G401 (cell line): Measurements from ENCODE around the gene FXYD5. TPM values are rescaled to one million over a fixed set of nuclear protein-coding genes. Genes with fewer than 3 reads are reported as not detected.

Source experiments
- DNase-seq: peaks from one replicate; pipeline ENCODE4 v3.0.0-alpha.2; 2015; ENCODE audit warnings: low spot score
- in situ Hi-C: cut with HindIII; loops from 2 replicates; pipeline ENCODE4 v1.10.0; 2016; ENCODE audit warnings: low sequenced_read_pairs, mixed read lengths
- total RNA-seq: library from RNA; depleted of rRNA; stranded (reverse); fragments of >200 nt; shearing (Covaris generic); gene quantifications from 2 replicates; pipeline ENCODE4 v1.2.3, GENCODE V29; 2014

The FXYD5 gene
- total RNA-seq, 1 experiment from 2014 or later, result not detected

DNA sequence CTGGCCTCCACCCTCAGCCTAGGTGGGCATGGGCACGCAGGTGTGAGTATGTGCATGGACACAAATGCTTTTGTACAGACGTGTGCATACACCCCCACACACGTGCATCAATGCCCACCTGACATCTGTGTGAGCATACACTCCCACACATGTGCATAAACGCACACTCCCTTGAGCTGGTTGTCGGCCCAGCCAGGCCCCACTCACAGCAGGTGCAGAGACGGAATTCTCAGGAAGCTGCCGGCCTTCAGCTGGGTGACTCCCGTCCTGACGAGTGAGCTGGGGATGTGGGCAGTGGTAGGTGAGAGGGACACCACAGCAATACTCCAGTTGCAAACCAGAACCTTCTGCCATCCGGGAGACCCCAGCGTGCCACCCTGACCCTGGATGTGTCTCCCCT, 20.7 kb upstream of the FXYD5 start:
- in situ Hi-C loops, result no loop called here
- no peak for DNase-seq

DNA sequence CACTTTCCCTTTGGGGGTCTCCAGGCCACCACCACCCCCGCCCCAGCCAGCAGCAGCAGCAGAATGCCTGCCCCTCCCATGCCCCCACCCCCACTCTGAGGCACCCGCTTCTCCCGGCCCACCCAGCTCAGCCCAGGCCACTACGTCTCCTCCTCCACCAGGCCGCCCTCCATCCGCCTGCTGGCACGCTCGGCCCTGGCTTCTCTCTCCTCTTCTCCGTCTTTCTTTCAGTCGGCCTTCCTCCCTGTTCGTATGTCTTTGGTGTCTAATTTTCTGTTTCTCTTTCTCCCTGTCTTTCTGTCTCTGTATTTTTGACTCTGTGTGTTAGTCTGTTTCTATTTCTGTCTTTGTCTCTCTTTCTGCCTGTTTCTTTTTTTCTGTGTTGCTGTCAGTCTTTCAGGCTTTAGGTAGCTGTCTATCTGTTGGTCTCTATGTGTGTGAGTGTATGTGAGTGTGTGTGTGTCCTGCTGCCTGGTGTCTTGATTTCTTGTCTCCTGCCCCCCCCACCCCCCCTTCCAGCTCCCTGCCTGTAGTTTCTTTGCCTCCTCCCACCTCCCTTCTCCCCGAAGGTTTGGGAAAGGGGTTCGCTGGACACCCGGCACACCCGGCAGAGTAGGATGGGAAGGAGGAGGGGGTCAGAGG, 19.8 kb upstream of the FXYD5 start, which contains the start of gene LGI4:
LGI4 (minus strand) TSS at position 459 of the 642 bp plus-strand sequence; CDS start at position 80, 379 bp downstream.
- DNase-seq, result no peak

DNA sequence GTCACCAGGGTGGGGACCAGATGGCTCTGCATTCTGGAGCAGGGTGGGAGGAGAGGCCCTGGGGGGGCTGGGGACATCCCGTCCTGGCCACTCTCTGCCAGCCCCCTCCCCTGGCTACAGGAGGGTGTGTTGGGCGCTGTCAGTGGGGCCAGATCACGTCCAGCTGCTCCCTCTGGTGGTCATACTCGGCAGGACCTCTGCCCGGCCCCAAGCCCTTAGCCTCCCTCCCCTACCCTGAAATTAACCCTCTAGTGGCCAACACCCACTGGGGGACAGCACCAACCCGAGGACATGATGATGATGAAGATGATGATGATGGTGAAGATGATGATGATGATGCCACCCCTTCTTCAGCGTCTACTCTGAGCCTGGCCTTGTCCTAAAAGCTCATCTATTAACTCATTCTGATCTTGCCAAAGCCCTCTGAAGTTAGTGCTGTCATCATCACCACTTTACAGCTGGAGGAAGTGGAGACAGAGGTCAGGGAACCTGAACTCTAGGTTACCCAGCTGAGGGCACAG, 19.1 kb upstream of the FXYD5 start:
- in situ Hi-C loops, result no loop called here
- peak; percentile 82 for DNase-seq

More for the DNA sequence above, 19.8 kb upstream of the FXYD5 start, which contains the start of gene LGI4:
- in situ Hi-C loops, result no loop called here

DNA sequence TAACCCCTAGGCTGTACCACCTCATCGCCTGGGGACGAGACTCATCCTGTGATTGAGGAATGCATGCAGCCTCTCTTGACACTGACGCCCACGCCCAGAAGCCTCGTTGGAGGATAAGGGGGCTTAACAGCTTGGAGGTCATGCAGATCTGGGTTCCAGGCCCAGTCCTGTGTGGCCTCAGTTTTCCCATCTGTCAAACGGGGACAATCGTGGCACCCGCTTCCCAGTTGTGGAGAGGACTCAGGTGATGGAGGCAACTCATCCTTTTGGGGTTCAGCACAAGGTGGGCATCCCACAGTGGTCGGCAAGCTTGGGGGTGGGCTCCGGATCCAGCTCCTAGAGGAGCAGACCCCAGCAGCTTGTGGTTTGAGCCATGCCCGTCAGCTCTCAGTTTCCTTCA, 18.3 kb upstream of the FXYD5 start:
- in situ Hi-C loops, result no loop called here
- DNase-seq, result no peak

DNA sequence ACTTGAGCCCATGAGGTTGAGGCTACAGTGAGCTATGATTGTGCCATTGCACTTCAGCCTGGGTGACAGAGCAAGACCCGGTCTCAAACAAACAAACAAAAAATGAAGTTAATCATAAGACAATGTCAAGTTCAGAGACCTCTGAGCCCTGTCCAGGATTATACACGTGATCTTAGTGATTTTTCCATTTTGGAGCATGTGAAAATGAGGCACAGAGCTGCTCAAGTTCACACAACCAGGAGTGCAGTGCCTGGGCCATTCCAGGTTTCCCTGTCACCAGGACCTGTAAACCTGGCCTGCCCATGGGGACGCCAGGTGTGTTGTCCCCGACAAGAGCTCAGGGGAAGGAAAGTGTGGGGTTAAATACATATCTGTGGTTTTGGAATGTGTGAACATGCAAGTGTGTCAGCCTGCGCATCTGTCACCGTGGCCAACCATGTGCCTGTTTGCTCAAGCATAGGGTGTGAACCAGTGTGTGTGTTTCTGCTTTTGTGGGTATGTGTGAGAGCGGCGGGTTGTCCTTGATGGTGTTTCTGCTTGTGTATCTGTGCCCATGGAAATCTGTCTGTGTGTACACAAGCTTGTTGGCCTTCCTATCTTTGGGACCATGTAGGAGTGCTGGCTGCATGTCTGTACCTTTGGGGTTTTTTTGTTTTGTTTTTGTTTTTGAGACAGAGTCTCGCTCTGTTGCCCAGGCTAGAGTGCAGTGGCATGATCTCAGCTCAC, 17.4 kb upstream of the FXYD5 start:
- DNase-seq, result no peak
- in situ Hi-C loops, result no loop called here

DNA sequence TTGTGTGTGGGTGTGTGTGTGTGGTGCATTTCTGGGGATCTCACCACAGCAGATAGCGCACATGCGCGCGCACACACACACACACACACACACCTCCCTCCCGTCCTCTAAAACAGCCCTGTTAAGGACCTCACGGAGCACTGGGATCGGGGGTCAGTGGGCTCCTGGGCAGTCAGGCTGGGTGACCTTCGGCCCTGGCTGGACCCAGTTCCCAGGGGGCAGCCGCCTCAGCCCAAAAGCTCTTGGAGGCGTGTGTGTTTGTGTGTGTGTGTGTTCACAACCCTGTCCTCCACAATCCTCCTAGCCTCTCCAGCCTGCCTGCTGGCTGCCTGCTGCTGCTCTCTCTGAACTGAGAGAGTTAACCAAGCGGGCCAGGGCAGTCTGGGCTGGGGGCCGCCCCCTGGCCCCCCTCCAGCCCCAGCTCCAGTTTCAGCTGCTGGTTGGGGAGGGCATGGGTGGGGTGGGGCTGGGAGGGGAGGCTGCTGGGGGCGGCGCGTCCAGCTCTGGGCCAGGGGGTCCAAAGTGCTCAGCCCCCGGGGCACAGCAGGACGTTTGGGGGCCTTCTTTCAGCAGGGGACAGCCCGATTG, 16.1 kb upstream of the FXYD5 start, which contains the start of gene FXYD1:
FXYD1 (plus strand) TSS at position 520 of the 588 bp plus-strand sequence. CDS start 1,256 bp downstream, outside the sequence.
- no peak for DNase-seq
- in situ Hi-C loops, result no loop called here

DNA sequence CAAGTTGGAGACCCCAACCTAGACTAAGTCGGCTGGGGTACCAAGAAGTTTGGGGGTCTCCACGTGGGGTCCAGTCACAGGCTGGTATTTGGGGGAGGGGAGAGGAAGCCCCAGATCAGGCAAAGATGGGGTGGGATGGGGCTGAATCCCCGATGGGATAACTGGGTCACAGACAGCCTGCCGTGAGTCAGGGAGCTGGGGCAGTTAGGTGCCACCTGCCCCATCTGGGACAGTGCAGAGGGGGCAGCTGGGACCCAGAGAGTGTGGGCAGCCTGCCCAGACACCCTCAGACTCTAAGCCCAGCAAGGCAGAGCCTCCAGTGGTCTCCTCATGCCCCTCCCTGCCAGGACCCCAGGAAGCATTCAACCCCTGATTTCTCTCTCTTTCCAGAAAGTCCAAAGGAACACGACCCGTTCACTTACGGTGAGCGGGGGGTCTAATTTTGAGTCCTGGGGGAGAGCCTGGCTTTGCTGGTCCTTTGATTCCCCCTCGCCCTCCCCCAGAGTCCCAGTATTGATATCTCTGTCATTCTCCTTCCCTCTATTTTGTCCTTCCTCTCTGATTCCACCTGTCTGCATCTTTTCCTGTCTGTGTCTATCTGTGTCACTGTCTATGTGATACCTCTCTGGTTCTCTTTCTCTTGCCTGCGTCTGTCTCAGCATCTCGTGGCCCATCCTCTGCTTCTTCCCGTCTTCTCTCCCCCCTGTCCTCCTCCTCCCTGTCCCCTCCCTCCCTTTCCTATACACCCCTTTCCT, 14.2 kb upstream of the FXYD5 start:
- in situ Hi-C loops, result no loop called here
- DNase-seq, result no peak

DNA sequence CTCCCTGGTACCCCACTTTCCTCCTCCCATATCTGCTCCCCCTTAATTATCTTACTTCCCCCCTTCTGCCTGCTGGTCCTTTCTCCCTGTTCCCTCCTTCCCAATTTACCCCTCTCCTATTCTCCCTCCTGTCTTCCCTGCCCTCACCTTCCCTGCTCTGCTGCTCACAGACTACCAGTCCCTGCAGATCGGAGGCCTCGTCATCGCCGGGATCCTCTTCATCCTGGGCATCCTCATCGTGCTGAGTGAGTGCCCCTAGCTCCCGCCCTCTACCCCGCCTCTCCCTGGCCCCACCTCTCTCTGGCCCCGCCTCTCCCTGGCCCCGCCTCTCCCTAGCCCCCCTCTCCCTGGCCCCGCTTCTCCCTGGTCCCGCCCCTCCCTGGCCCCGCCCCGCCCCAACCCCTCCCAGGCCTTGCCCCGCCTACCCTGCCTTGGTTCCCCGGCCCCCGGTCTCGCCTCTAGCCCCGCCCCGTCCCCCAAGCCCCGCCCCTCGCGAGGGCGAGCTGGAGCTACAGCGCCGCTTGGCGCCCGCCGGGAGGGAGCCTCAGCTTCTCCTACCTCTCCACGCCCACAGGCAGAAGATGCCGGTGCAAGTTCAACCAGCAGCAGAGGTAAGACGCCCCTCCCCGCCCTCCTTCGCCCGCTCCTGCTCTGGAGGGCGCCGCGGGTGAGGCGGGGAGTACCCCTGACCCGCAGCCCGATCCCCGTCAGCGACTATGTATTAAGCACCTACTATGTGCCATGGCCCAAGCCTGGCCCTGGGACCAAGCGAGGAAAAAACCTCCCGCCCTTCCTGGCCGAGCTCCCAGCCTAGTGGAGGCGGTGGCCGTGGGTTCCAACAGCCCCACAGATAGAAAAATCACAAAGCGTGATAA, 13.3 kb upstream of the FXYD5 start:
- in situ Hi-C loops, result no loop called here

DNA sequence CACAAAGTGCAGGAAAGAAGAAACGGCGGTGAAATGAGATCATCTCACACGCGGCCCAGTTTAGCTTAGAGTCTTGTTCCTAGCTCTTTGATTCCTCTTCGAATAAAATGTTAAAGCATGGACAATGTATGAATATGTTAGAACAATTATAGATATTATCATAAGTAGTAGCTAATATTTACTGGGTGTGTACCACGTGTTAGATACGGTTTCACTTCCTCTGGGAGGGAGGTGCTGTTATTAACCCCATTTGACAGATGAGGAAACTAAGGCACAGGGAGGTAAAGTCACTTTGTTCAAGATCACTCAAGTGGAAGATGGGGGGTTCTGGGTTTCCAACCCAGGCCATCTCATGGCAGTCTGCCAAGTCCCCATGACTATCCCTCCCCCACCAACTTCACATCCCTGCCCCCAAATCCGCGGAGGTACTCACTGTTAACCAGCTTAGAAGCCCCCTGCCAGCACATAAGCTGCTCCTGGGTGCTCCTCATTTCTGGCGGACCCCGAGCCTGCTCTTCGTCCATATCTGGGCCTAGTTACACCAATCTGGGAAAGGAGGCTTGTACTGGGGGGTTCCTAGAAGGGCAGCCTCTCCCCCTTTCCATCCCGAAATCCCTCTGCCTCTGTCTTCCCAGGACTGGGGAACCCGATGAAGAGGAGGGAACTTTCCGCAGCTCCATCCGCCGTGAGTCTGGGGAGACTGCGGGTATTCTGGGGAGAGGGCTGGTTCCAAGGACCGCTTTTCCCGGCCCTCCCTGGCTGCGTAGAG, 12.5 kb upstream of the FXYD5 start:
- no peak for DNase-seq
- in situ Hi-C loops, result no loop called here

More for the DNA sequence above, 13.3 kb upstream of the FXYD5 start:
- DNase-seq, result peak; percentile 82

DNA sequence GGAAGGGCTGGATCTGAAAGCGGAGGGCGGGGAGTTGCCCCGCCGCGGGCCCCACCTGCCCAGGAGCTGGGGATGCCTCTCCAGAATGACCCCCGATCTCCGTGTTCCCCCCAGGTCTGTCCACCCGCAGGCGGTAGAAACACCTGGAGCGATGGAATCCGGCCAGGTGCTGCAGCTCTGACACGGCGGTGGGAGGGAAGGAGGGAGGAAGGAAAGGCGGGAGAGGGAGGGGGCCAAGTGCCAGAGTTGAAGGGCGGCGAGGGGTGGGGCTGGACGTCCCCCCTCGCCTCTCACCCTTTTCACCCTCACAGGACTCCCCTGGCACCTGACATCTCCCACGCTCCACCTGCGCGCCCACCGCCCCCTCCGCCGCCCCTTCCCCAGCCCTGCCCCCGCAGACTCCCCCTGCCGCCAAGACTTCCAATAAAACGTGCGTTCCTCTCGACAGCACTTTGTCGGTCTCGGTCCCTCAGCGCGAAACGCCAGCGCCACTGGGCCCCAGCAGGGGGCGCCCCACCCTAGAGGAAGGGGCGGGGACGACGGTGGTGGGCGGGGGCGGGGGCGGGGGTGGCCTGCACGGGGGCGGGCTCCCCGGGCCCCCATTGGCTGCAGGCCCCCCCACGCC, 11.8 kb upstream of the FXYD5 start:
- no peak for DNase-seq
- in situ Hi-C loops, result no loop called here

DNA sequence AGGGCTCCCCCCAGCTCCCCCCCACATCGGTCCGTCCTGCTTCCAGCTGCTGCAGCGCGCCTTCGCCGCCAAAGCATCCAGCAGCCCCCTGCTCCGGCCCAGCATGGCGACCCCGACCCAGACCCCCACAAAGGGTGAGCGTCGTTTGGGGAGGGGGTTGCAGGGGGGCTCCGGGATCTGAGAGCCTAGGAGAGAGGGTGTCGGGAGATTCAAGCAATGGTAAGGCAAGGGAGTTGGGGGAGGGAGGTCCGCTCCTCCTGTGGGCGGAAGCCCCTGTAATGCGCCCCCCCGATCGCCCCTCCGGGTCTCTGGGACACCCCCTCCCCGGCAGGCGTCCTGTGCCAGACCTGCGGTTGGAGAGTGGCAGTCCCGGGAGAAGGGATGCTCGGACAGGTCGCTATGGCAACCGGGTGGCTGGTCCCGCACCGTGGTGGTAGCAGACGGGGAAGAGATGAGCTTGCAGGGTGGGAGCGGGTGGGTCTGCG, 11.3 kb upstream of the FXYD5 start, which contains the start of gene FXYD7:
FXYD7 (plus strand) TSS at position 25 of the 485 bp plus-strand sequence; CDS start at position 104, 79 bp downstream.
- peak; percentile 55 for DNase-seq
- in situ Hi-C loops, result no loop called here

DNA sequence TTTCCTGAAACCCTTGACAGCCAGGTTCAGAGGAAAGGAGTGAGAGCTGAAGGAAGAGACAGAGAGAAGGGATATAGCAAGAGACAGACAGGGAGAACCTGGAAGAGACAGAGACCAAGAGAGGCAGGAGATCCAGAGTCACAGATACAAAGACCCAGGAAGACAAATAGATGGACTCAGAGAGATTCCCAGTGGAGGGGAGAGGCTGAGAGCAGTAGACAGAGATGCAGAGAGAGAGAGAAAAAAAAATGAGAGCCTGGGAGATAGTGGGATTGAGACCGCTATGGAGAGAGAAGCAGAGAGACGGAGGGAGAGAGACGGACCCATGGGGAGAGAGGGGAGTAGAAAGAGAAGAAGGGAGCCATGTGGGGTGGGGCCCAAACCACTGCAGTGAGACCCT, 10.7 kb upstream of the FXYD5 start:
- in situ Hi-C loops, result no loop called here

DNA sequence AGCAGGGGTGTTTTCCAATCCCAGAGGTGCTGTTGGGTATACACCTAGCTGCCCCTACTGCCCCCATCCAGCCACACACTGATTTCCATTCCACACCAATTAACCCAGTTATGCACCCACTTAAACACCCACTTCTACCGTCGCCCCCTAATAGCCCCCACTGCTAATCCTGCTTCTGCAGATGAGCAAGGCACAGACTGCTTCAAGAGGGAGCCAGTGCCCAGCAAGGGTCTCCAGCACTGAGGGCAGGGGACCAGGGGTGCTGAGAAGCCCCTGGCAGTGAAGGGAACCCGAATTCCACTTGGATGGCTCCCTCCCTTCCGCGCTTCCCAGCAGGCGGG, 10.3 kb upstream of the FXYD5 start:
- in situ Hi-C loops, result no loop called here
- no peak for DNase-seq

More for the DNA sequence above, 10.7 kb upstream of the FXYD5 start:
- no peak for DNase-seq

DNA sequence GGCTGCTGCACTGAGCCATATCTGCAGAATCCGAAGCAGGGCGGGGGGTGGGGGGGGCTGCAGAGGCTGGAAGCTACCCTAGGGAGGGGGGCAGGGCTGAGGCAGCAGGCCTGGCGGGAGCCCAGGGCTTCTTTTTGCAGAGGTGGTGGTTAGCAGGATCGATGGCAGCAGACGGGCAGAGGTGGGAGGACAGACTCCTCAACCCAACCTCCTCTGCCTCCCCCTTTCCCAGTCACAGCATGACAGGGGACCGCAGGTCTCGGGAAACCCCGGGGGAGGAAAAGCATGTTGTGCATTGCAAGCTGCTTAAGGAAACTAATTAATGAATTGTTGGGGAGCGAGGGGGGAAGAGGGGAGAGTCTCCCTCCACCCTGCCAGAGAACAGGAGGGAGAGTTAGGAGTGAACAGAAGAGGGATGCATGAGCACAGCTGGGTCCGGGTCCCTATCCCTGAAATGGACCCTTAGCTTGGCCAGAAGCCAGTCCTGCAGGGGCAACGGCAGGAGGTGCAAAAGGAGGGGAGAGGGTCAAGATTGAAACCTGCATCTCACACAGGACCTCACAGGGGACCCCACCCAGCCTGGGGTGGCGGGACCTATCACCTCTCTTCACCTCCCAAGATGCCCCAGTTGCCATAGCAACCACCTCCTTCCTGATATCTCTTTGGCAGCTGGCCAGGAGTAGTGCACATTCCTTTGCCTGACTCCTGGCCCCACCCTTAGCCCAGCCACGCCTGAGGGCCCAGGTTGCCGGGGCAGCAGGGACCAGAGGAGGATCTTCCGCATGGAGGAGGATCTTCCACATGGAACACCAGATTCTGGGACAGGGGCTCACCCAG, 9.7 kb upstream of the FXYD5 start:
- in situ Hi-C loops, result no loop called here
- DNase-seq, result peak; percentile 25

DNA sequence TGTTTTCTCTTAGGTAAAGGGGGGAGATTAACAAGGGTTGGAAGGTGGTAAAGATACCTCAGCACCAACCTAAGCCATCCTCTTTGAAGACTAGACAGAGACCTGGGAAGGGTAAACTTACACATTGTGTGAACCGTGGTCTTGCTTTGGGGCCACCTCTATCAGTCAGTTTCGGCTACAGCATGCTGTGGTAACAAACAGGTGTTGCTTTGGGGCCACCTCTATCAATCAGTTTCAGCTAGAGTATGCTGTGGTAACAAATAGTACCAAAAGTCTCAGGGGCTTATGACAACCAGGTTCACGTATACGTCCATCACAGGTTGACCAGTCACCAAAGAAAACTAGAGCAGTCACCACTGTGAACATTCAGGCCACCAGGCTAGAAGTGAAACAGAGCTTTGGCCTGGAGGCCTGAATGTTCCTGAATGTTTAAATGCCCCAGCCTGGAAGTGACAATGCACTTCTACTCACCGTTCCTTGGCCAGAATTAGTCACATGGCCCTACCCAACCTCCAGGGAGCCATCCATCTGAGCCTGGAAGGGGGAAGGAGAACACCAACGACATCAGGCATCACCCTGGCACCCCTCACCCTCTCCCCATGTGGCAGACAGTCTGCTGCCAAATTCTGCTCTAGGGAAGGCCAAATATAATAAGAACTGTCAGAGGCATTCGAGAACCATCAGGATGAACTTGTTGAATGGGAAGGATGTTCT, 7.6 kb upstream of the FXYD5 start:
- in situ Hi-C loops, result no loop called here
- DNase-seq, result no peak

DNA sequence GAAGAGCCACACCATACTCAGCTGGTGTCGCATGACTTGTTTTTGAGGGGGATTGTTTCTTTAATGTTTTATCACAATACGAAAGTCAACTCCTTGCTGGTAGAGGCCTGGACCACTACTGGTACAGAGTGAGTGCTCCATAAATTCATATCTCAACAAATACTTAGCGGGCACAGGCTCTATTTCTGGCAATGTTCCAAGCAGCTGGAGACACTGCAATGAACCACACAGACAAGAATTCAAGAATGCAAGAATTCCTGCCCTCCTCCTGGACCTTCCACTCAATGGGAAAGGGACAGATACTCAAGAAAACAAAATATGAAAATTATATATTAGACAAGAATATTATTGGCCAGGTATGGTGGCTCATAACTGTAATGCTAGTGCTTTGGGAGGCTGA, 5.1 kb upstream of the FXYD5 start:
- in situ Hi-C loops, result no loop called here
- no peak for DNase-seq
